Epithelial cell of proximal tubule (primary cell): ENCODE data around the gene PTPRK. TPM values are rescaled to one million over a fixed set of nuclear protein-coding genes. Genes with fewer than 3 reads are reported as not detected.

Experiments
- DNase-seq: peaks from one replicate; pipeline ENCODE4 v3.0.0-alpha.2; 2011; ENCODE audit warnings: low read depth
- H3K4me3 ChIP-seq: 2 replicates; pipeline ENCODE4 v1.5.1; 2011; ENCODE audit warnings: low read depth, mild to moderate bottlenecking, low read length
- CTCF ChIP-seq: conservative IDR thresholded peaks from 2 replicates; pipeline ENCODE4 v1.5.1; 2012; ENCODE audit warnings: low read depth, mild to moderate bottlenecking, low read length
- total RNA-seq: library from RNA; depleted of rRNA; stranded (reverse); fragments of >200 nt; gene quantifications from 2 replicates; pipeline ENCODE4 v1.2.3, GENCODE V29; 2015

PTPRK gene
- total RNA-seq, 1 donor from 2014 or later, result 42.5 TPM

- H3K4me3 ChIP-seq, result no peak overlapping the region
- TF ChIP-seq CTCF, result no peak
- no peak for DNase-seq
These were observed 474.4 kb downstream of the PTPRK start for GRCh38 chr6:128046033-128046432.

- no peak for TF ChIP-seq CTCF
- no peak overlapping the region for H3K4me3 ChIP-seq
- no peak for DNase-seq
These were observed 480.9 kb downstream of the PTPRK start for GRCh38 chr6:128039543-128039942.

- no peak for DNase-seq
- no peak overlapping the region for H3K4me3 ChIP-seq
- TF ChIP-seq CTCF, result no peak
These were observed 483.4 kb downstream of the PTPRK start for GRCh38 chr6:128036808-128037570.

GRCh38 chr6:128033156-128033555, 487.2 kb downstream of the PTPRK start:
- no peak for TF ChIP-seq CTCF
- H3K4me3 ChIP-seq, result no peak overlapping the region
- no peak for DNase-seq

GRCh38 chr6:128032042-128032441, 488.4 kb downstream of the PTPRK start:
- DNase-seq, result no peak

GRCh38 chr6:128029826-128030225, 490.6 kb downstream of the PTPRK start:
- DNase-seq, result peak; percentile 6
- no peak for TF ChIP-seq CTCF
- no peak overlapping the region for H3K4me3 ChIP-seq

More at GRCh38 chr6:128032042-128032441, 488.4 kb downstream of the PTPRK start:
- no peak for TF ChIP-seq CTCF
- H3K4me3 ChIP-seq, result no peak overlapping the region

- no peak for DNase-seq
- H3K4me3 ChIP-seq, result no peak overlapping the region
- no peak for TF ChIP-seq CTCF
These were observed 492.2 kb downstream of the PTPRK start for GRCh38 chr6:128028183-128028582.
